H54 (cell line): Measurements from ENCODE around the gene CES5A.
"Not testable (repeated sequence)": the region's sequence is repeated elsewhere in the genome, so short reads cannot be mapped to it uniquely, and the experiment has no call there.

Source experiments
- DNase-seq: peaks from one replicate; pipeline ENCODE4 v3.0.0; 2011; ENCODE audit warnings: low spot score, mixed read lengths; ENCODE audit not compliant: insufficient read length
- FAIRE-seq: peaks from 3 replicates; lab custom pipeline; 2011; peaks lifted over from hg19 to GRCh38; lab: Jason Lieb, UNC
- POLR2A ChIP-seq: IDR thresholded peaks from 2 replicates; pipeline ENCODE4 v1.6.1; 2011; ENCODE audit warnings: low read depth, mild to moderate bottlenecking, low read length

CES5A gene

GRCh38 chr16:55811811-55812210, 63.4 kb downstream of the CES5A start:
- no peak for DNase-seq
- TF ChIP-seq POLR2A: no peak
- no peak for FAIRE-seq

GRCh38 chr16:55810451-55810961, 64.7 kb downstream of the CES5A start:
- no peak for TF ChIP-seq POLR2A
- FAIRE-seq: no peak
- DNase-seq: no peak

- DNase-seq (no peak), FAIRE-seq (no peak)
- no peak for TF ChIP-seq POLR2A
Observed at GRCh38 chr16:55809851-55810250, 65.3 kb downstream of the CES5A start.

GRCh38 chr16:55809386-55809785, 65.8 kb downstream of the CES5A start:
- FAIRE-seq (no peak), DNase-seq (no peak)
- TF ChIP-seq POLR2A: no peak

GRCh38 chr16:55808286-55808685, 66.9 kb downstream of the CES5A start:
- FAIRE-seq, DNase-seq: not testable (repeated sequence)

GRCh38 chr16:55805104-55805503, 70.1 kb downstream of the CES5A start:
- not testable (repeated sequence) for DNase-seq, FAIRE-seq

GRCh38 chr16:55803681-55804080, 71.5 kb downstream of the CES5A start:
- not testable (repeated sequence) for DNase-seq, FAIRE-seq
